D721Med (cell line): ENCODE measurements around the gene PHC3.

ENCODE experiments used
- DNase-seq: peaks from one replicate; pipeline ENCODE4 v3.0.0; 2011; ENCODE audit warnings: low spot score; ENCODE audit not compliant: insufficient read length
- FAIRE-seq: peaks from 2 replicates; lab custom pipeline; 2011; peaks lifted over from hg19 to GRCh38; lab: Jason Lieb, UNC
- TF ChIP-seq, protein P1 (sequence below): IDR thresholded peaks from 2 replicates; pipeline ENCODE4 v1.5.1; 2012; ENCODE audit warnings: mild to moderate bottlenecking, control low read depth; ENCODE audit not compliant: insufficient read depth; ENCODE audit errors: missing control alignments

The PHC3 gene

DNA sequence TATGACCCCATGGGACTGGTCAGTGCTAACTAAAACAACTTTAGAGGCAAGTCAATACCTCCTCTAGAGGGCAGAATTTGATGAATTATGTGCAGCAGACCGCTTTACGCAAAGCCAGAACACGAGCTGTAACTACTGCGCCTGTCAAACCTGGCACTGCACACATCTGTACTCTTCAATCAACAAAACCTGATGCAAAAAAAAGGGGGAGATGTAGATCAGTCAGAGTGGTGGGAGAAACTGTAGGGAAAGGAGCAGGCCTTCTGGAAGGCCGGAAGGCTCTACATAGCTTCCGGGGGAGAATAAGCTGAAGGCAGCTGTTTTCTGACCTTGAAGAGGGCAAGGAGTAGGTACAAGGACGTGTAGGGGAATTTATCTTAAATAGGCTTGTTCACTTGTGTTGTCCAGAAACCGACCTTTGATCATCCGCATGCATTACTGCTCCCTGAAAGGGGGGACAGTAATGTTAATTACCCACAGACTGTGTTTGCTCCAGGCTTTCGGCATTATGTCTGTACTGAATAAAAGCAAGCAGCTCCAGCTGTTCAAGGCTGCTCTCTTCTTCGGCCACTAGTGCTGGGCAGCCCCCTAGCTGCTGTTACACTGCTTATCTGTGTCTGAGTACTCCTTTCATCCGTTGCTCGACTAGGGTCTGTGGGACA lies 102.8 kb downstream of the PHC3 start:
- no peak for FAIRE-seq
- TF ChIP-seq, protein P1, sequence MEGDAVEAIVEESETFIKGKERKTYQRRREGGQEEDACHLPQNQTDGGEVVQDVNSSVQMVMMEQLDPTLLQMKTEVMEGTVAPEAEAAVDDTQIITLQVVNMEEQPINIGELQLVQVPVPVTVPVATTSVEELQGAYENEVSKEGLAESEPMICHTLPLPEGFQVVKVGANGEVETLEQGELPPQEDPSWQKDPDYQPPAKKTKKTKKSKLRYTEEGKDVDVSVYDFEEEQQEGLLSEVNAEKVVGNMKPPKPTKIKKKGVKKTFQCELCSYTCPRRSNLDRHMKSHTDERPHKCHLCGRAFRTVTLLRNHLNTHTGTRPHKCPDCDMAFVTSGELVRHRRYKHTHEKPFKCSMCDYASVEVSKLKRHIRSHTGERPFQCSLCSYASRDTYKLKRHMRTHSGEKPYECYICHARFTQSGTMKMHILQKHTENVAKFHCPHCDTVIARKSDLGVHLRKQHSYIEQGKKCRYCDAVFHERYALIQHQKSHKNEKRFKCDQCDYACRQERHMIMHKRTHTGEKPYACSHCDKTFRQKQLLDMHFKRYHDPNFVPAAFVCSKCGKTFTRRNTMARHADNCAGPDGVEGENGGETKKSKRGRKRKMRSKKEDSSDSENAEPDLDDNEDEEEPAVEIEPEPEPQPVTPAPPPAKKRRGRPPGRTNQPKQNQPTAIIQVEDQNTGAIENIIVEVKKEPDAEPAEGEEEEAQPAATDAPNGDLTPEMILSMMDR: peak; percentile 16

DNA sequence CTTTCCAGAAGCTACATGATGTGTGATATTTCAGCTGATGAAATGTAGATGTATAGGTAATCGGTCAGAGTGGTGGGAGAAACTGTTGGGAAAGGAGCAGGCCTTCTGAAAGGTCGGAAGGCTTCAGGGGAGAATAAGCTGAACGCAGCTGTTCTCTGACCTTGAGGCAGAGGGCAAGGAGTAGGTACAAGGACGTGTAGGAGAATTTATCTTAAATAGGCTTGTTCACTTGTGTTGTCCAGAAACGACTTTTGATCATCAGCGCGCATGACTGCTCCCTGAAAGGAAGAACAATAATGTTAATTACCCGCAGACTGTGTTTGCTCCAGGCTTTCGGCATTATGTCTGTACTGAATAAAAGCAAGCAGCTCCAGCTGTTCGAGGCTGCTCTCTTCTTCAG lies 104.2 kb downstream of the PHC3 start:
- TF ChIP-seq, protein P1: no peak
- FAIRE-seq: no peak
- DNase-seq: no peak

More for the DNA sequence above, 102.8 kb downstream of the PHC3 start:
- DNase-seq: no peak

DNA sequence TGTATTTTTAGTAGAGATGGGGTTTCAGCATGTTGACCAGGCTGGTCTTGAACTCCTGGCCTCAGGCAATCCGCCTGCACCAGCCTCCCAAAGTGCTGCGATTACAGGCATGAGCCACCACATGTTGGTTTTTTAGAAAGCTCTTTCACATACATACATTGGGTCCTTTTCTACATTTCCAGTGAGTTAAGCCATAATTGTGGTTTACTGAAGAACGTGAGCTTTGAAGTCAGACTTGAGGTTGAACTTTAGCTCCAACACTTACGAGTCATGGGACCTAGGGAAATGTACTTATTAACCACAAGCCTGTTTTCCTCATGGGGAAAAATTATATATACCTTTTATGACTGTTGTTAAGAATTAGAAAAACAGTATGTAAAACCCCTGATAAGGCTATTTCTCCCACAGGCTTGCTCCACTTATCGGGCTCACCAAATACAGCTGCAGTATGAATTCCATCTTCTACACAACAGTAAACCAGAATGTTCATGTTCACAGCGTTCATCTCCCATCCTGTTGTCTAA lies 104.8 kb downstream of the PHC3 start:
- FAIRE-seq: no peak
- TF ChIP-seq, protein P1: no peak
- no peak for DNase-seq

DNA sequence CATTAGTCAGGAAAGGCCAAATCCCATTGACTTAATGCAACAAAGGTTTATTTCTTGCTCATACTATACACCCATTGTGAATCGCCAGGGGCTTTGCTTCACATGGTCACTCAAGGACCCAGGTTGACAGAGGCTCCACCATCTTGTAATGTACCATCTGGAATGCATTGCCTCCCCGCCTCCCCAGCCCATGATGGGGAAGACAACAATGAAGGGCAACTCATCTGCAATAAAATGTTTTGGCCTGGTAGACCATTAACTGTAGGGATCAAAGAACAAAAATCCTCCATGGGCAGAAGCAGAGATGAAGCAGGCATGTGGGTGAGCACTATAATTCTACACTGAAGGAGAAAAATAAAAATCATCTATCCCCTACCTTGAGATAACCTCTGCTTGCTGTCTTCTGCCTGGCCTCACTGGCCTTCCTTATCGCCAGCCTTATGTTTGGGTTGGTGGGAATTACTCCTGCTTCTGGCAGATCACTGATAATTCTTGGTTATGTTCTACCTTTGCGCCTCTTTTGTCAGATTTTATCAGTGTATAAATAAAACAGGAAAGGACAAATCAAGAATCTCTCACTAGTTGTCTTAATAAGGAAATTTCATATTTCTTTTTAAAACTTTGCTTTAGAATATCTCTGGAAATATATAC lies 106.0 kb downstream of the PHC3 start:
- DNase-seq (no peak), FAIRE-seq (no peak)
- TF ChIP-seq, protein P1: no peak

DNA sequence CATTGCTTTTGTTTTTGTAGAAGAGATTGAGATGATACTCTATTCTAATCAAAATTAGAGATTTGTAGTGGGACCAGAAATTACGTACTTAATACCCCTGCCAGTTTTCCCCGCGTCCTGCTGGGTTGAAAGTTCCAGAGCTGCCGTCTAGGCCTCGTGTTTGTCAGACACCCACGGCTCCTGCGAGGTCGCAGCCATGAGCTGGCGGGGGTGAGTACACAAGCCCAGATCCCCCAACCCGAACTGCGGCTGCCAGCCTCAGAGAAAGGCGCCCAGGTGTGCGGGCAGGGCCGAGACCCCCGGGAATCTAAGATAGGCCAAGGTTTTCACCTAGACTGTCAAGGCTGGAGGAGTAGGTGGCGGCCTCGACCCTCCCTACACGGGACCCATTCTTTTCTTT lies 117.4 kb downstream of the PHC3 start:
- TF ChIP-seq, protein P1: no peak
- DNase-seq (no peak), FAIRE-seq (no peak)

DNA sequence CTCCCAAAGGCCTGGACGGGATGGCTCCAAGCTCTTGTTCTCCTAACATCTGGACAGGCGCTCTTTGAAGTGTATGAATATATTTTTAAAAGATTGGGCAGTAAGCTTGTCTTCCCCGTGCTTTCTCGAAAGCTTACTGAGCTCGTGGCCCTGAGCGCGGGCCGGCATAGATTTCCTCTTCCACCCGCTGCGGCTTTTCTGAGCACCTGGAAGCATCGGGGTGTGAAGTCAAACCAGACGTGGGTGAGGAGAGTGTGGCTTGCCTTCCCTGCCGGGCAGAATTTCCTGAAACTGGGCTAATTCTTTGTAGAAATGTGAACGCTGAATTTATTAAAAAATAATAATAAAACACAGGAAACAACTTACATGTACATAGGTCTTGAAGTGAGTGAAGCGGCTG lies 117.8 kb downstream of the PHC3 start:
- TF ChIP-seq, protein P1: no peak
- DNase-seq: no peak
- FAIRE-seq: no peak

DNA sequence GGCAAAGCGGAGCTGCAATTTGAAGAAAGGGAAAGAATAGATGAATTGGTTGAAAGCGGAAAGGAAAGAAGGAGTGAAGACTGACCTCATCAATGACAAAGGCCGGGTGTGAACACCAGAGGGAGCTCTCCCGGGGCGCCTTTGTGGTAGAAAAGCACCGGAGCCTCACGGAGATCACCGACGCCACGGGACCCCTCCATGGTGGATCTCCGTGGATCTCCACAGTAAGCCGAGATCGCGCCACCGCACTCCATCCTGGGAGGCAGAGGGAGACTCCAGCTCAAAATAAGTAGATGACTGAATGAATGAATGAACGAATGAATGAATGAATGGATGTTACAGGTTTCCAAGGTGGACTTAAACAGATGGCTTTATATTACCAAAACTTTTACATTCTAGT lies 118.8 kb downstream of the PHC3 start:
- no peak for DNase-seq
- no peak for FAIRE-seq
- TF ChIP-seq, protein P1: no peak
